GM21447 (cell line): ENCODE results near the gene ISG20.
"Not testable (repeated sequence)": the region's sequence is repeated elsewhere in the genome, so short reads cannot be mapped to it uniquely, and the experiment has no call there.

Experiments
- ATAC-seq: cut with Tn5 transposase; IDR thresholded peaks from one replicate; pipeline ENCODE4 v1.9.1; 2021; ENCODE audit not compliant: unreplicated experiment

The ISG20 gene

GRCh38 chr15:88636050-88636449 is 2.8 kb upstream of the ISG20 start:
- ATAC-seq = no peak

- no peak for ATAC-seq
These were observed 2.2 kb upstream of the ISG20 start for GRCh38 chr15:88636654-88637053.

DNA sequence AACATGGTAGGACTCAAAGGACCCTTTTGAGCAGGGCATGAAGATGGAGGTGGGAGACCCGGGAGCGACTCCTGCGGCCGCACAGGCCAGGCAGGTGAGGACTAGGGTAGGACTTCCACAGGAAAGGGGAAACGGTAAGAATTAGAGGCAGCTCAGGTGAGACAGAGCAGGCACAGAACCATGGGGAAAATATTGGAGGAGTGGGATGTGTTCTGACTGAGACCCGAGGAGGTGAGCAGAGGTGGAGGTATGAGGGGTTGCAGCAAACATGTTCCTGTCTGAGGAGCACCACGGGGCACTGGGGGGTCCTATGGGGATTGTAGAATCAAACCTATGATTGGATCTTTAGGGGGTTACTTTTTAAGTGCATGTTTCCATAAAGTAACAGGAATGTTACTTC is 1.4 kb upstream of the ISG20 start:
- ATAC-seq = no peak

DNA sequence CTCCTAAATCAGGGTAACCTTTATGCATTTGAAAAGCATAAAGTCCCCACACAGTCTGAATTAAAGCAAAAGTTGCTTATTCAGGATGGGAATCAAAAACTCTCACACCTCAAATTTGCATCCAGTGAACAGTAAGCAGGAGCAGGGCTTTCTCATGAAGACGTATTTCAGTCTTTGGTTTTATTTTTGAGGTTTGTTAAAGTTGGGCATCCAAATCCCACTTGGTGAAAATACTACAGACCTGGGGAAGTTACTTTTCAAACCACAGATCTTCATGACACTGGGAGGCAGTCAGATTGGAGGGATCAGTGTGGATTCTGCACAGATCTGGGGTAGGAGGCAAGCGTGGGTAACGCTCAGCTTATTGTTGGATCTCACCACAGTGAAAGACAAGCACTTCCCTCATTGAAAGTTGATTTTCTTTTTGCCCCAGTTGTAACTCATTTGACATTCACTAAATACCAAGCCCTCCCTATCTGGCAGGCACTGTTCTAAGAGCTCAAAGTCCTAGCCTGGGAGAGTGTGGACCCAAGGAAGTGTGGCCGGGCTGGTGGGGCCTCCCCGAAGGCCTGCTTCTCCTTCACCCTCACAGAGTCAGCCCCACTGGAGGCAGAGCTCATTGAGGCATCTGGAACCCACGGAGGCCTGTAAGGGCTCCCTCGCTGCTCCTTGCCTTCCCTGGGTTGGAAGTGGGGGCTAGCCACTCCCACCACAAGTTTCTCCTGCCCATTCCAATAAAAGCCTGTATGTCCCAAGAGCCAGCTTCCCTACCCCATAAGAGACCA is 783 bp upstream of the ISG20 start:
- ATAC-seq = no peak

DNA sequence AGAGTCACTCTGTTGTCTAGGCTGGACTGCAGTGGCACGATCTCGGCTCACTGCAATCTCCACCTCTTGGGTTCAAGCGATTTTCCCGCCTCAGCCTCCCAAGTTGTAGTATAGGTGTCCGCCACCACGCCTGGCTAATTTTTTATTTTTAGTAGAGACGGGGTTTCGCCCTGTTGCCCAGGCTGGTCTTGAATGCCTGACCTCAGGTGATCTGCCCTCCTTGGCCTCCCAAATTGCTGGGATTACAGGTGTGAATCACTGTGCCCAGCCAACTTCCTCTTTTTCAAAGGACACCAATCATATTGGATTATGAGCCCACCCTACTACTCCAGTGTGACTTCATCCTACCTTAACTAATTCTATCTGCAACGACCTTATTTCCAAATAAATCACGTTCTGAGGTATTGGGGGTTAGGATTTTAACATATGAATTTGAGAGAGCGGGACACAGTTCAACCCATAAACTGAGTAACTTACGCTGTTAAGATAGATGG is 3.2 kb downstream of the ISG20 start:
- no peak for ATAC-seq

GRCh38 chr15:88642514-88642913 is 3.7 kb downstream of the ISG20 start:
- not testable (repeated sequence) for ATAC-seq

- ATAC-seq = no peak
These were observed 5.9 kb downstream of the ISG20 start for GRCh38 chr15:88644741-88645140.

- ATAC-seq = no peak
These were observed 6.6 kb downstream of the ISG20 start for GRCh38 chr15:88645171-88646087.

DNA sequence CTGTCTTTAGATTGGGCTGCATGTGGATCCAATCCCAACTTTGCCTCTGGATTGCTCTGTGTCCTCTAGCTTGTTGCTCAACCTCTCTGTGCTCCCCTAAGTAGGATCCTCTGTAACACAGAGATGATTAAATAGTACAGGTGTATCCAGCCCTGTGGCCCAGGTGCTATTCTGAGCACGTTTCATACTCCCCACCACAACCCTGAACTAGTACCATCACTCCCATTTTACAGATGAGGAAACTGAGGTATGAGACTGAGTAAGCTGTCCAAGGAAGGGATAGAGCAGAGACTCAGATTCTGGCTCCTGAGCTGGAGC is 7.2 kb downstream of the ISG20 start:
- ATAC-seq = no peak

GRCh38 chr15:88646951-88647350 is 8.1 kb downstream of the ISG20 start:
- no peak for ATAC-seq

GRCh38 chr15:88647351-88648105 is 8.7 kb downstream of the ISG20 start:
- no peak for ATAC-seq

- no peak for ATAC-seq
These were observed 9.8 kb downstream of the ISG20 start for GRCh38 chr15:88648357-88649214.

DNA sequence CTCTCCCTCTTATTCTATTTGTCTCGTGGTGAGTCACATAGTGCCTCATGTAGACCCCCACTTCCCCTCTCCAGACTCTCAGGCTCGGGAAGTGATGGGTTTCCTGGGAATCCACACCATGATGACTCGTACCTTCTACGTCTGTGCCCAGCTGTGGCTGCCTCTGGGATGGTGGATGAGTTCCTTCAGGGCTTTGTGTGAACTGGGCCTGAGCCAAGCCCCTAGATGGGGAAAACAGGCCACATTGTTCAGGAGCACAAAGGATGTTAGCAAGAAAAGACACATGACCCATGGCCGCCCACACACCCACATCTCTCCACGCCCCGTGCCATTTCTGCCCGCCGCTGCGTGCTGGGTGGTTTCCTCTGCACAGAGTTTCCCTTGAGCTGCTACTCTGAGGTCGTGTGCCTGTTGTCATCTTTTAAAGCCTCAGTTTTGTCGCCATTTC is 10.5 kb downstream of the ISG20 start:
- peak; percentile 54 for ATAC-seq

GRCh38 chr15:88649753-88650551 is 11.1 kb downstream of the ISG20 start:
- ATAC-seq = no peak

DNA sequence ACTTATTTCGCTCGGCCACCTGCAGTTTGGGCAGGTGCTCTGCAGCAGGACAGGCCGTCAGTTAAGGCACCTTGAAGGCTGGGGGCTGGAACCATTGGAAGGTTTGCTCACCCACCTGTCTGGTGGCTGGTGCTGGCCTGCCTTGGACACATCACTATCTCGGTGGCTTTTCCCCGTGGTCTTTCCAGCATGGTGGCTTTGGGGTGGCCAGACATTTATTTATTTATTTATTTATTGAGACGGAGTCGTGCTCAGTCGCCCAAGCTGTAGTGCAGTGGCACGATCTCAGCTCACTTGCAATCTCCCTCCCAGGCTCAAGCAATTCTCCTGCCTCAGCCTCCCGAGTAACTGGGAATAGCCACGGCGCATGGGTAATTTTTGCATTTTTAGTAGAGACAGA is 11.7 kb downstream of the ISG20 start:
- no peak for ATAC-seq

DNA sequence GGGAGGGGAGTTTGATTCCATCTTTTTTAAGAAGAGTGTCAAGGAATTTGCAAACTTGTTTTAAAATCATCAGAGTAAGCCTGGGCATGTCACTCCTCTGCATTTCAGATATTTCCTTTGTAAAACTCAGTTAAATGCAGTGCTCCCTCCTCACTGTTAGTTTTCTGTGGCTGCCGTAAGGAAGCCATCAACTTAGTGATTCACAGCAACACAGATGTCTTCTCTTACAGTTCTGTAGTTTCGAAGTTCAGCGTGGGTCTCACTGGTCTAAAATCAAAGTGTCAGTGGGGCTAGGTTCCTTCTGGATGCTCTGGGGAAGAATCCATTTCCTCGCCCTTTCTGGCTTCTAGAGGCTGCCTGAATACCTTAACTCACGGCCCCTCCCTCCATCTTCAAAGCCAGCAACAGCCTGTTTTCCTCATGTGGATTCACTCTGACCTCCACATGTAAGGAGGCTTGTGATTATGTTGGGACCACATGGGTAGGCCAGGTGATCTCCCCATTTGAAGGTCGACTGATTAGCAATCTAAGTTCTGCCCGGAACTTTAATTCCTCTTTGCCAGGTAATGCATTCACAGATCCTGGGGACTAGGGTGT is 12.4 kb downstream of the ISG20 start:
- ATAC-seq = no peak

DNA sequence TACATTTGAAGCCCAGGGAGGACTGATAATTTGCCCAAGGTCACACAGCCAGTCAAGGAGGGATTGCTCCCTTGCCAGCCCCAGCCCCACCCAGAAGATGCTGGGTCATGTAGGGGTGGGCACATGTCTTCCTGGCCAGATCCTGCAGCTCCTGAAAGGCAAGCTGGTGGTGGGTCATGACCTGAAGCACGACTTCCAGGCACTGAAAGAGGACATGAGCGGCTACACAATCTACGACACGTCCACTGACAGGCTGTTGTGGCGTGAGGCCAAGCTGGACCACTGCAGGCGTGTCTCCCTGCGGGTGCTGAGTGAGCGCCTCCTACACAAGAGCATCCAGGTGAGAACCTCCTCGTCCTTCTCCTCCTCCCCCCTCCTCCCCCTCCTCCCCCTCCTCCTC is 13.2 kb downstream of the ISG20 start:
- ATAC-seq = no peak

GRCh38 chr15:88652456-88653199 is 13.8 kb downstream of the ISG20 start:
- ATAC-seq = no peak
